Skeletal muscle tissue (tissue), 4 donors: ENCODE results near the gene LPAR3. TPM values are rescaled to one million over a fixed set of nuclear protein-coding genes. Genes with fewer than 3 reads are reported as not detected.

ENCODE experiments used
- H3K27ac ChIP-seq: one replicate; pipeline ENCODE4 v1.7.0; 2013; ENCODE audit warnings: mild to moderate bottlenecking, low read depth, low read length, inconsistent platforms
- H3K27me3 ChIP-seq, 3 donors: one replicate each; pipeline ENCODE4 v1.7.0; 2013; ENCODE audit warnings: low read length in 3 of 3; ENCODE audit not compliant: control insufficient read depth in 3 of 3, insufficient read depth in 3 of 3
- H3K36me3 ChIP-seq, 3 donors: one replicate each; pipeline ENCODE4 v1.7.0; 2013; ENCODE audit warnings: low read length in 3 of 3; ENCODE audit not compliant: control insufficient read depth in 3 of 3, insufficient read depth in 3 of 3
- H3K4me1 ChIP-seq, 3 donors: one replicate each; pipeline ENCODE4 v1.7.0; 2013; ENCODE audit warnings: low read length in 3 of 3, mild to moderate bottlenecking in 3 of 3; ENCODE audit not compliant: control insufficient read depth in 3 of 3, insufficient read depth in 3 of 3
- H3K4me3 ChIP-seq, 3 donors: one replicate each; pipeline ENCODE4 v1.7.0; 2013; ENCODE audit warnings: low read length in 3 of 3
- H3K9ac ChIP-seq, 3 donors: one replicate each; pipeline ENCODE4 v1.7.0; 2013; ENCODE audit warnings: low read length in 3 of 3, mild to moderate bottlenecking in 3 of 3, moderate library complexity in 2 of 3, low read depth in 1 of 3
- H3K9me3 ChIP-seq, 3 donors: one replicate each; pipeline ENCODE4 v1.7.0; 2013; ENCODE audit warnings: low read length in 3 of 3; ENCODE audit not compliant: control insufficient read depth in 3 of 3
- total RNA-seq: library from RNA; depleted of rRNA; stranded (reverse); fragments of >200 nt; gene quantifications from one replicate; pipeline ENCODE4 v1.2.3, GENCODE V29; 2014
- donor health status: Osteomylitis.

LPAR3 gene
- total RNA-seq, 1 donor from 2014 or later, result under 0.01 TPM

- H3K27ac ChIP-seq, result no peak overlapping the region
- H3K36me3 ChIP-seq, result no peaks in the 10 kb centered on the region
- H3K9me3 ChIP-seq, result no peaks in the 10 kb centered on the region
- H3K4me1 ChIP-seq, result no peaks in the 10 kb centered on the region
- H3K27me3 ChIP-seq, result peaks cover 0 to 2% (median 0%) of the 10 kb centered on the region in 3 donors
- no peak overlapping the region for H3K4me3 ChIP-seq
- no peak overlapping the region for H3K9ac ChIP-seq
Observed at GRCh38 chr1:84861516-84861915, 31.5 kb downstream of the LPAR3 start.

- H3K9ac ChIP-seq, result no peak overlapping the region
- H3K4me3 ChIP-seq, result no peak overlapping the region
- H3K4me1 ChIP-seq, result no peaks in the 10 kb centered on the region
- no peaks in the 10 kb centered on the region for H3K9me3 ChIP-seq
- H3K27ac ChIP-seq, result no peak overlapping the region
- peaks cover 0 to 2% (median 0%) of the 10 kb centered on the region in 3 donors for H3K27me3 ChIP-seq
- H3K36me3 ChIP-seq, result no peaks in the 10 kb centered on the region
Observed at GRCh38 chr1:84859866-84860265, 33.1 kb downstream of the LPAR3 start.

GRCh38 chr1:84857906-84858305, 35.1 kb downstream of the LPAR3 start:
- no peak overlapping the region for H3K4me3 ChIP-seq
- no peak overlapping the region for H3K9ac ChIP-seq
- no peak overlapping the region for H3K27ac ChIP-seq
- no peaks in the 10 kb centered on the region for H3K4me1 ChIP-seq
- H3K9me3 ChIP-seq, result no peaks in the 10 kb centered on the region
- peaks cover 0 to 2% (median 0%) of the 10 kb centered on the region in 3 donors for H3K27me3 ChIP-seq
- no peaks in the 10 kb centered on the region for H3K36me3 ChIP-seq

GRCh38 chr1:84856726-84857270, 36.2 kb downstream of the LPAR3 start:
- Histone ChIP-seq H3K4me3 (no peak overlapping the region), H3K36me3 (no peaks in the 10 kb centered on the region), H3K9me3 (no peaks in the 10 kb centered on the region), H3K27ac (no peak overlapping the region), H3K9ac (no peak overlapping the region), H3K4me1 (no peaks in the 10 kb centered on the region), H3K27me3 (peaks cover 0 to 2% (median 0%) of the 10 kb centered on the region in 3 donors)

GRCh38 chr1:84855691-84856630, 37.0 kb downstream of the LPAR3 start:
- H3K9ac ChIP-seq, result no peak overlapping the region
- H3K36me3 ChIP-seq, result no peaks in the 10 kb centered on the region
- H3K4me3 ChIP-seq, result no peak overlapping the region
- H3K27ac ChIP-seq, result no peak overlapping the region
- no peaks in the 10 kb centered on the region for H3K4me1 ChIP-seq
- no peaks in the 10 kb centered on the region for H3K9me3 ChIP-seq
- H3K27me3 ChIP-seq, result no peaks in the 10 kb centered on the region

GRCh38 chr1:84855168-84855567, 37.8 kb downstream of the LPAR3 start:
- Histone ChIP-seq H3K4me1 (no peaks in the 10 kb centered on the region), H3K27me3 (no peaks in the 10 kb centered on the region), H3K27ac (no peak overlapping the region), H3K4me3 (no peak overlapping the region), H3K9me3 (no peaks in the 10 kb centered on the region), H3K36me3 (no peaks in the 10 kb centered on the region), H3K9ac (no peak overlapping the region)

GRCh38 chr1:84853741-84854721, 39.0 kb downstream of the LPAR3 start:
- Histone ChIP-seq H3K27me3 (no peaks in the 10 kb centered on the region), H3K9ac (no peak overlapping the region), H3K27ac (no peak overlapping the region), H3K36me3 (no peaks in the 10 kb centered on the region), H3K9me3 (no peaks in the 10 kb centered on the region), H3K4me1 (no peaks in the 10 kb centered on the region), H3K4me3 (no peak overlapping the region)

GRCh38 chr1:84851839-84852238, 41.2 kb downstream of the LPAR3 start:
- no peaks in the 10 kb centered on the region for H3K36me3 ChIP-seq
- H3K4me3 ChIP-seq, result no peak overlapping the region
- H3K27ac ChIP-seq, result no peak overlapping the region
- H3K9ac ChIP-seq, result no peak overlapping the region
- H3K9me3 ChIP-seq, result no peaks in the 10 kb centered on the region
- no peaks in the 10 kb centered on the region for H3K27me3 ChIP-seq
- no peaks in the 10 kb centered on the region for H3K4me1 ChIP-seq

GRCh38 chr1:84849357-84849975, 43.5 kb downstream of the LPAR3 start:
- Histone ChIP-seq H3K27ac (no peak overlapping the region), H3K9me3 (no peaks in the 10 kb centered on the region), H3K4me3 (no peak overlapping the region), H3K4me1 (no peaks in the 10 kb centered on the region), H3K36me3 (no peaks in the 10 kb centered on the region), H3K9ac (no peak overlapping the region), H3K27me3 (no peaks in the 10 kb centered on the region)
